Activated B cell treated with CpG ODN at 0.5 μM for 24 hours (primary cell): Measurements from ENCODE around the gene LRRC4C. TPM values are rescaled to one million over a fixed set of nuclear protein-coding genes. Genes with fewer than 3 reads are reported as not detected.

Experiments
- ATAC-seq: fragments of 200-7000 bp; cut with Tn5 transposase; one replicate; pipeline ENCODE4 v1.10.0; 2021; ENCODE audit warnings: low read depth, mild to moderate bottlenecking, moderate library complexity
- CTCF ChIA-PET: fragments of 350-600 bp; sonication (Branson Sonifier 250); formaldehyde crosslinking; loops from one replicate; lab custom pipeline; 2021; ENCODE audit warnings: antibody characterized with exemption; lab: Charles Lee
- POLR2A ChIA-PET: fragments of 350-600 bp; sonication (Branson Sonifier 250); formaldehyde crosslinking; loops from one replicate; lab custom pipeline; 2021; ENCODE audit warnings: antibody characterized with exemption; lab: Charles Lee
- DNase-seq: peaks from one replicate; pipeline ENCODE4 v3.0.0; 2022
- H3K27ac Mint-ChIP-seq: one replicate; pipeline ENCODE4 v1.8.0; 2020; ENCODE audit warnings: mixed read lengths
- H3K27me3 Mint-ChIP-seq: one replicate; pipeline ENCODE4 v1.8.0; 2021; ENCODE audit warnings: mixed read lengths
- H3K36me3 Mint-ChIP-seq: one replicate; pipeline ENCODE4 v1.8.0; 2021; ENCODE audit warnings: low read depth, mixed read lengths
- H3K4me1 Mint-ChIP-seq: one replicate; pipeline ENCODE4 v1.8.0; 2021; ENCODE audit warnings: mixed read lengths
- H3K4me3 Mint-ChIP-seq: one replicate; pipeline ENCODE4 v1.8.0; 2020; ENCODE audit warnings: mild to moderate bottlenecking, mixed read lengths
- H3K9me3 Mint-ChIP-seq: one replicate; pipeline ENCODE4 v1.8.0; 2020; ENCODE audit warnings: mixed read lengths
- CTCF ChIP-seq: fragments of 200-600 bp; IDR thresholded peaks from one replicate; pipeline ENCODE4 v1.8.0; 2022; ENCODE audit warnings: antibody characterized with exemption, mild to moderate bottlenecking
- intact Hi-C: fragments of 100-400 bp; cut with micrococcal nuclease; formaldehyde crosslinking; loops from one replicate; pipeline ENCODE4 v1.15.1; 2024
- total RNA-seq: library from RNA; stranded (reverse); gene quantifications from 2 replicates; pipeline ENCODE4 v1.2.3, GENCODE V29; 2022

Gene LRRC4C
- total RNA-seq, 1 donor from 2014 or later, result not detected

- H3K4me1 Mint-ChIP-seq, result no peaks in the 10 kb centered on the region
- H3K27me3 Mint-ChIP-seq, result no peaks in the 10 kb centered on the region
- H3K9me3 Mint-ChIP-seq, result peaks cover 9% of the 10 kb centered on the region
- ATAC-seq (no peak), DNase-seq (no peak)
- no peaks in the 10 kb centered on the region for H3K36me3 Mint-ChIP-seq
- intact Hi-C loops, result no loop called here
- no peak overlapping the region for H3K27ac Mint-ChIP-seq
- no peak overlapping the region for H3K4me3 Mint-ChIP-seq
- POLR2A ChIA-PET, result no interaction called here
- TF ChIP-seq CTCF, result no peak
- CTCF ChIA-PET, result no interaction called here
Measured at GRCh38 chr11:40360206-40360798, 1099.2 kb downstream of the LRRC4C start.

GRCh38 chr11:40354121-40354520, 1105.3 kb downstream of the LRRC4C start:
- ATAC-seq (no peak), DNase-seq (no peak)
- no peak for TF ChIP-seq CTCF
- POLR2A ChIA-PET, result no interaction called here
- CTCF ChIA-PET, result no interaction called here
- H3K27me3 Mint-ChIP-seq, result no peaks in the 10 kb centered on the region
- no peak overlapping the region for H3K27ac Mint-ChIP-seq
- H3K4me3 Mint-ChIP-seq, result no peak overlapping the region
- no peaks in the 10 kb centered on the region for H3K4me1 Mint-ChIP-seq
- intact Hi-C loops, result no loop called here
- H3K9me3 Mint-ChIP-seq, result peaks cover 9% of the 10 kb centered on the region
- no peaks in the 10 kb centered on the region for H3K36me3 Mint-ChIP-seq

GRCh38 chr11:40340911-40341310, 1118.5 kb downstream of the LRRC4C start:
- no peak overlapping the region for H3K27ac Mint-ChIP-seq
- ChIA-PET POLR2A (no interaction called here), CTCF (no interaction called here)
- H3K9me3 Mint-ChIP-seq, result peaks cover 8% of the 10 kb centered on the region
- no peaks in the 10 kb centered on the region for H3K36me3 Mint-ChIP-seq
- no peaks in the 10 kb centered on the region for H3K27me3 Mint-ChIP-seq
- TF ChIP-seq CTCF, result no peak
- intact Hi-C loops, result no loop called here
- no peak for DNase-seq
- H3K4me3 Mint-ChIP-seq, result no peak overlapping the region
- no peaks in the 10 kb centered on the region for H3K4me1 Mint-ChIP-seq
- ATAC-seq, result no peak

GRCh38 chr11:40338739-40339138, 1120.7 kb downstream of the LRRC4C start:
- Mint-ChIP-seq H3K27ac (no peak overlapping the region), H3K27me3 (no peaks in the 10 kb centered on the region), H3K4me1 (no peaks in the 10 kb centered on the region), H3K4me3 (no peak overlapping the region), H3K36me3 (no peaks in the 10 kb centered on the region), H3K9me3 (peaks cover 8% of the 10 kb centered on the region)
- TF ChIP-seq CTCF, result no peak
- ChIA-PET CTCF (no interaction called here), POLR2A (no interaction called here)
- no peak for ATAC-seq
- intact Hi-C loops, result no loop called here
- no peak for DNase-seq

GRCh38 chr11:40338062-40338461, 1121.4 kb downstream of the LRRC4C start:
- ATAC-seq (no peak), DNase-seq (no peak)
- intact Hi-C loops, result no loop called here
- peaks cover 7% of the 10 kb centered on the region for H3K9me3 Mint-ChIP-seq
- TF ChIP-seq CTCF, result no peak
- H3K4me1 Mint-ChIP-seq, result no peaks in the 10 kb centered on the region
- no peak overlapping the region for H3K4me3 Mint-ChIP-seq
- no peaks in the 10 kb centered on the region for H3K27me3 Mint-ChIP-seq
- CTCF ChIA-PET, result no interaction called here
- H3K36me3 Mint-ChIP-seq, result no peaks in the 10 kb centered on the region
- no peak overlapping the region for H3K27ac Mint-ChIP-seq
- POLR2A ChIA-PET, result no interaction called here
